HG03457 (cell line): ENCODE results near the gene BAZ1A.

ENCODE experiments used
- ATAC-seq: cut with Tn5 transposase; IDR thresholded peaks from one replicate; pipeline ENCODE4 v1.9.1; 2021; ENCODE audit warnings: moderate number of reproducible peaks; ENCODE audit not compliant: unreplicated experiment

BAZ1A gene

GRCh38 chr14:34733245-34733644 lies 141.9 kb downstream of the BAZ1A start:
- no peak for ATAC-seq

- no peak for ATAC-seq
These were observed 142.4 kb downstream of the BAZ1A start for GRCh38 chr14:34732802-34733201.

GRCh38 chr14:34723867-34724266 lies 151.3 kb downstream of the BAZ1A start:
- ATAC-seq, result no peak

- no peak for ATAC-seq
These were observed 152.2 kb downstream of the BAZ1A start for GRCh38 chr14:34722723-34723545.

GRCh38 chr14:34721129-34721528 lies 154.0 kb downstream of the BAZ1A start:
- ATAC-seq, result no peak

GRCh38 chr14:34718750-34719304 lies 156.3 kb downstream of the BAZ1A start:
- no peak for ATAC-seq

GRCh38 chr14:34715127-34715863 lies 159.9 kb downstream of the BAZ1A start:
- no peak for ATAC-seq

- peak; percentile 74 for ATAC-seq
These were observed 160.6 kb downstream of the BAZ1A start, which contains the start of gene CFL2 for GRCh38 chr14:34714320-34715126. CFL2 (minus strand) TSS chr14:34714593; CDS start chr14:34714540, 53 bp downstream.

GRCh38 chr14:34713681-34714319 lies 161.4 kb downstream of the BAZ1A start:
- ATAC-seq, result no peak

GRCh38 chr14:34713122-34713680 lies 162.0 kb downstream of the BAZ1A start:
- no peak for ATAC-seq

- no peak for ATAC-seq
These were observed 163.1 kb downstream of the BAZ1A start for GRCh38 chr14:34711796-34712712.

GRCh38 chr14:34711169-34711568 lies 164.0 kb downstream of the BAZ1A start:
- no peak for ATAC-seq

- ATAC-seq, result no peak
These were observed 164.4 kb downstream of the BAZ1A start for GRCh38 chr14:34710744-34711143.

- no peak for ATAC-seq
These were observed 165.2 kb downstream of the BAZ1A start for GRCh38 chr14:34710006-34710405.

- no peak for ATAC-seq
These were observed 167.4 kb downstream of the BAZ1A start for GRCh38 chr14:34707722-34708121.
